Epidermal melanocyte (primary cell): Measurements from ENCODE around the gene TUBGCP3.

Experiments used
- DNase-seq: peaks from one replicate; pipeline ENCODE4 v3.0.0; 2011; ENCODE audit warnings: low spot score; ENCODE audit not compliant: insufficient read length

Gene TUBGCP3

DNA sequence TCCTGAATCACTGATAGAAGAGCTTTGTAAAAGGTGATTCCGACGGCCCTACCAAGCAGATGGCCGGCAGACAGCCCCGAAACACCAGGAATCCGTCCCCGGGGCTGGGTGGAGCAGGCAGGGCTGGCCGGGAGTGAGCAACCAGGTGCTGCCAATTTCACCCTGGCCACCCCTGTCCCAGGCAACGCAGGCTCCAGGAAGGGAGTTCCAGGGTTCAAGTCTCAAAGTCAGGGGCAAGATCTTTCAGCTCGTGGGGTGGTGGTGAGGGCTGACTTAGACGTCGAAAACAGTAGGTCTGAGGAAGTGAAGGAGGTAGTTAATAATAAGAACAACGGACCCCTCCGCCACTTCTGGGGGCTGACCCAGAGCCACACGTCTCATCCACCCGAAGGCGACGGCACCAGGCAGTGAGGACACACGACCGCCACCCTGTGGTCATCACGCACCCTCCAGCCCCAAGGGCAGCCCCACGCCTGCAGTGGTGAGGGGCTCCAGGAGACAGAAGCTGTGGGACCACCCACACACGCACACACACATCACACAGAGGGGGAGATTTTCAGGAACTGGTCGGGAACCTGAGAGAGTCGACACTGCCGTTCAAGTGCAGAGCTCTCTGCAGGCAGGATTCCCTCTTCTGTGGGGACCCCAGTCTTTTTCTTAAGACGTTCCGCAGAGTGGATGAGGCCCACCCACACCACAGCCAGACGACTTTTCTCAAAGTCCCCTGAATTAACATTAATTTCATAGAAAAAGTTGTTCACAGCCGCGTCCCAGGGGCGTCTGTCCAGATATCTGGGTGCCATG lies 144.6 kb downstream of the TUBGCP3 start:
- no peak for DNase-seq

DNA sequence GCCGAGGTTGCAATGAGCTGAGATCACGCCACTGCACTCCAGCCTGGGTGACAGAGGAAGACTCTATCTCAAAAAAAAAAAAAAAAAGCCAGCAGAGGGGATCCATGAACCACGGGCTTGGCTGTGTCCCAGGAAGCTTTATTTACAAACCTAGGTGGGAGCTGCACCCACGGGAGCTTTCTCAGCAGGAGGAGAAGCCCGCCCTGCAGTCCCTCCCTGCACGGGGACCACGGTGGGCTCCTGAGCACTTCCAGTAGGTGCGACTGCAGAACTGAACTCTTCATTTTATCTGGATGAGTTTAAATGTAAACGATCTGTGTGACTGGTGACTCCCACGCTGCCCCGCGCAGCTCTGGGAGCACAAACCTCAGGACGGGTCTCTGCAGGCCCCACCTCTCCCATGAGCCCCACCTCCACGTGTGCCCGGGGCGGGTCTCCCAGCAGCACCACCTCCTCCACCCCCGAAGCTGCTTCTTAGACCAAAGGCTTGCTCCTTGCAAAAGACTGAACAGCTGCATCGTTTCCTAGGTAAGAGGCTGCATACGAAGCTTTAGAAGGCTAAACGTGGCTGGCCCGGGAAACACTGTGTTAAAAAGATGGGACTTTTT lies 145.4 kb downstream of the TUBGCP3 start:
- no peak for DNase-seq

GRCh38 chr13:112441779-112442310 lies 146.1 kb downstream of the TUBGCP3 start:
- DNase-seq = no peak

- no peak for DNase-seq
Observed at GRCh38 chr13:112441226-112441625, 146.7 kb downstream of the TUBGCP3 start.

GRCh38 chr13:112438515-112438914 lies 149.4 kb downstream of the TUBGCP3 start:
- DNase-seq = no peak

DNA sequence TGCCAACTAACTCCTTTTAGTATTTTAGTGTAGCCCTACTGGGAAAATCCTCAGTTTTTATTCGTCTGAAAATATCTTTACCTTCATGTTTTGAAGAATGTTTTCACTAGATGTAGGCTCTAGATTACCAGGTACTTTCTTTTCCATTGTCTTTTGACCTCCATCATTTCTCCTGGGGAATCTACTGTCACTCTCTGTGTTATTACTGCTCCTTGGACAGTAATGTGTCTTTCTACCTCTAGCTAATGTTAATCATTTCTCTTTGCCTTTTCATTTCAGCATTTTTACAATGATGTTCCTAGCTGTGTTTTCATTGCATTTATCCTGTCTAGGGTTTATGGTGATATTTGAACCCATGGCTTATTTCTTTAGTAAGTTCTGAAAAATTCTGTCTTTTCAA lies 149.9 kb downstream of the TUBGCP3 start:
- DNase-seq = no peak

DNA sequence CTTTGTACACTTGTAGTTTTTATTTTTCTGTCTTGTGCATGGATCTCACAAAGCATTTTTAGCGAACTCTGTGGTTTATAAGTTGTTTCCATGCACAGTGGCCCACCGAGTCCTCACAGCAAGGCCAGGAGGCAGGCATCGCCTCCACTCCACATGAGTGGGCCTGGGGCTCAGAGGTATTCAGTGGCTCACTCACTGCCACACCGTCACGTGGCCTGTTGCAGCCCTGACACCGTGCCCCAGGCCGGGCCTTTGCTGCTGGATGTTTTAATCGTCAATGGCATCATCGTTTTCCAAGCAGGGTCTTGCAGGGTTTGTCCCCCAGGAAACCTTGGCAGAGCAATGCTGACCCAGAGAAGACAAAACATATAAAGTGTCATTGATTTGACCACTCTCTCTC lies 152.0 kb downstream of the TUBGCP3 start:
- DNase-seq = no peak
